ENCODE data around the gene SHOC1. TPM values are rescaled to one million over a fixed set of nuclear protein-coding genes. Genes with fewer than 3 reads are reported as not detected.
"Not testable (repeated sequence)": the region's sequence is repeated elsewhere in the genome, so short reads cannot be mapped to it uniquely, and the experiment has no call there.

Gene SHOC1
- polyA plus RNA-seq, 1 experiment = 0.15 TPM

DNA sequence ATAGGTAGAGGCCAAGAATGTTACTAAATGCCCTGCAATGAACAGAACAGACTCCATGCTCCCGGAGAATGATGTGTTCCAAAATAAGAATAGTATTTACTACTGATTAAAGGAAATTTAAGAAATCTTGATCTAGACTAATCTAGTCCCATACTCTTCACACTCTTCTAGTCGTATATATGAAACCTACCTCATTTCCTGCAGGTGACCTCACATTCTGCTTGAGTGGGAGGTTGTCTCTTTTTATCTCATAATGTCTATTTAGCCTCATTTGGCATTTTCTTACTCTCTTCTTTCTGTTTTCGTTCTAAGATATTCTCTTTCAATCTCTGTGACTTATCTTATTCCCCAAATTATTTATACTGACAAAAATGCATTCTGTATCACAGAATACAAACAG is 9.2 kb upstream of the SHOC1 start:
- no peak for DNase-seq (ENCODE audit: low read depth, low spot score)
- Histone ChIP-seq H3K9me3 (ENCODE audit: control insufficient read depth, insufficient read depth, low read length) (no peaks in the 10 kb centered on the region), H3K4me3 (ENCODE audit: low read depth, low read length) (no peak overlapping the region), H3K27me3 (ENCODE audit: control insufficient read depth, insufficient read depth, low read length) (no peaks in the 10 kb centered on the region), H3K27ac (ENCODE audit: low read depth, low read length) (no peak overlapping the region)
- ChIA-PET POLR2A (no interaction called here), CTCF (interaction anchor here (1.1 kb wide), 1 partner anchor 271 kb away, joined by 3 read pairs; no protein-coding TSS in a partner anchor)
- TF ChIP-seq, protein P1, sequence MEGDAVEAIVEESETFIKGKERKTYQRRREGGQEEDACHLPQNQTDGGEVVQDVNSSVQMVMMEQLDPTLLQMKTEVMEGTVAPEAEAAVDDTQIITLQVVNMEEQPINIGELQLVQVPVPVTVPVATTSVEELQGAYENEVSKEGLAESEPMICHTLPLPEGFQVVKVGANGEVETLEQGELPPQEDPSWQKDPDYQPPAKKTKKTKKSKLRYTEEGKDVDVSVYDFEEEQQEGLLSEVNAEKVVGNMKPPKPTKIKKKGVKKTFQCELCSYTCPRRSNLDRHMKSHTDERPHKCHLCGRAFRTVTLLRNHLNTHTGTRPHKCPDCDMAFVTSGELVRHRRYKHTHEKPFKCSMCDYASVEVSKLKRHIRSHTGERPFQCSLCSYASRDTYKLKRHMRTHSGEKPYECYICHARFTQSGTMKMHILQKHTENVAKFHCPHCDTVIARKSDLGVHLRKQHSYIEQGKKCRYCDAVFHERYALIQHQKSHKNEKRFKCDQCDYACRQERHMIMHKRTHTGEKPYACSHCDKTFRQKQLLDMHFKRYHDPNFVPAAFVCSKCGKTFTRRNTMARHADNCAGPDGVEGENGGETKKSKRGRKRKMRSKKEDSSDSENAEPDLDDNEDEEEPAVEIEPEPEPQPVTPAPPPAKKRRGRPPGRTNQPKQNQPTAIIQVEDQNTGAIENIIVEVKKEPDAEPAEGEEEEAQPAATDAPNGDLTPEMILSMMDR (IDR thresholded peaks at IDR 0.05; ENCODE audit: low read depth, low read length) = no peak

DNA sequence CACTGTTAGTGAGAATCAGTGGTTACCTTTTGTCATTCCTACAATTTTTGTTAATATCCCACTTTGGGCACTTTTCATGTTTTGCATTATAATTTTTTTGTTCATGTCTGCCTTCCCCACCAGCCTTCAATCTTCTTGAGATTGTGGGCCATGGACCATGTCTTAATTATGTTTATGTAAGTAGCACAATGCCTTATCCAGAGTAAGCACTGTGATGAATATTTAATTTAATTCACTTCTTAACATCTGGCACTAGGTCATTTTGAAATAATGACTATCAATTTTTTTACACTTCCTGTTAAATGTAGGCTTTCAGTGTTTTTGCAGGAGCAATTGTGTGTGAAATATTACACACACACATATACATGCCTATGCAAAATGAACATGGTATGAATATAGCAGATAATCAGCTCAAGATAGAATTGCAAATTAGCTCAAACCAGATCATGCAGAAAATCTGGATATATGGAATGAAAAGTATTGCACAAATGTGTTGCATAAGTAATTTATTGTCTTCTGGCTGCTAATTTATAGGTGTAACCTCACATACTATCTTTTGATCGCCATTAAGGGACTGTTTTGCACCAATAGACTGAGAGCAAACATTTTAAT is 5.3 kb upstream of the SHOC1 start:
- TF ChIP-seq, protein P1 (IDR thresholded peaks at IDR 0.05; ENCODE audit: low read depth, low read length) = no peak
- ChIA-PET POLR2A (no interaction called here), CTCF (interaction anchor here (1.0 kb wide), 1 partner anchor 275 kb away, joined by 6 read pairs; no protein-coding TSS in a partner anchor)
- Histone ChIP-seq H3K4me3 (ENCODE audit: low read depth, low read length) (no peak overlapping the region), H3K27ac (ENCODE audit: low read depth, low read length) (no peak overlapping the region), H3K9me3 (ENCODE audit: control insufficient read depth, insufficient read depth, low read length) (peaks cover 2% of the 10 kb centered on the region; the same call in 1 of the 2 replicates), H3K27me3 (ENCODE audit: control insufficient read depth, insufficient read depth, low read length) (no peaks in the 10 kb centered on the region)
- DNase-seq (ENCODE audit: low read depth, low spot score) = no peak

DNA sequence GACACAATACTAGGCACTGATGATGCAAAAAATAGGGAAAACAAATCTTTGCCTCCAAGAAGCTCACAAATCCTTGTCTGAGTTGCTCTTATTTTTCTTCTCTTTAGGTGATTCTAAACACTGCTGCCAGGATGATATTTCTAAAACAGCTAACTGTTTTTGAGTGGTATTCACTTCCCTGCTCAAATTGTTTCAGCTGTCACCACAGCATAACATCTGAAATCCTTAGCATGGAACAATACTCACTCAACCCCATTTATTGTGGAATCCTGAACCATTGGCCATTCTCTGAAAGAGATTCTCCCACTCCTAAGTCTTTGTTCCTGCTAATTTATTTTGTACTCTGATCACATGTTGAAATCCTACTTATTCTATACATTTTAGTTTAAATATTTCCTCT is 4.8 kb upstream of the SHOC1 start:
- Histone ChIP-seq H3K4me3 (ENCODE audit: low read depth, low read length) (no peak overlapping the region), H3K27ac (ENCODE audit: low read depth, low read length) (no peak overlapping the region), H3K9me3 (ENCODE audit: control insufficient read depth, insufficient read depth, low read length) (peaks cover 7% of the 10 kb centered on the region), H3K27me3 (ENCODE audit: control insufficient read depth, insufficient read depth, low read length) (no peaks in the 10 kb centered on the region)
- no peak for DNase-seq (ENCODE audit: low read depth, low spot score)
- POLR2A ChIA-PET = no interaction called here
- CTCF ChIA-PET = no interaction called here
- TF ChIP-seq, protein P1 (IDR thresholded peaks at IDR 0.05; ENCODE audit: low read depth, low read length) = no peak

DNA sequence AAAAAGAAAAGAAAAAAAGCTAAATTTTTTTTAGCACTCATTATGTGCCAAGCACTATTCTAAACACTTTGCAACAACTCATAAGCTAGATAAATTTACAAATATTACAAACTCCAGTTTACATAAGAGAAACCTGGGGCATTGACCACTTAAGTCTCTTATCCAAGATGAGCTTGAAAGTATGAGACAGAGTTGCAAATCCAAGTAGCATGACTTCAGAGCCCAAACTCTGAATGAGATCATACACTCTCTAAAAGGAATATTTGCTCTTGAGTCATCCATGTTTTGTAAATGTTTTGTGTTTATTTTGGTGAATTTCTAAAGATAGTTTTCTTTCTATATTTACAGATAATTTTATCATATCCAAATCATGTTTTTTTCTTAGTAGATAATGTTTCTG is 4.0 kb upstream of the SHOC1 start:
- CTCF ChIA-PET = no interaction called here
- POLR2A ChIA-PET = no interaction called here
- TF ChIP-seq, protein P1 (IDR thresholded peaks at IDR 0.05; ENCODE audit: low read depth, low read length) = no peak
- H3K27ac ChIP-seq (ENCODE audit: low read depth, low read length) = no peak overlapping the region
- peak; percentile 26 for DNase-seq (ENCODE audit: low read depth, low spot score)
- H3K4me3 ChIP-seq (ENCODE audit: low read depth, low read length) = no peak overlapping the region
- H3K9me3 ChIP-seq (ENCODE audit: control insufficient read depth, insufficient read depth, low read length) = peaks cover 10% of the 10 kb centered on the region
- H3K27me3 ChIP-seq (ENCODE audit: control insufficient read depth, insufficient read depth, low read length) = no peaks in the 10 kb centered on the region

DNA sequence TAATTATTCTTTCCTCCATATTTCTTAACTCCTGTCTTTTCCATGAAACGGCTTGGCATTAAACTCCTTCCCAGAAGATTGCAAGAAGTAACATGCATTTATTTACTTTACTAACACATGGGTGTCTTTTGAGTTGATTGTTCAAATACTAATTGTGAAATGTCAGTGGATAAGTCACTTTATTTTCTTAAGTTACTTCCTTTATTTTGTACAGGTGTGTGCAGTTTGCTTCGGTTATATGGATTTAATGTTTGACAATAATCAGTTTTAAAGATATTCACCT is 761 bp upstream of the SHOC1 start:
- Histone ChIP-seq H3K4me3 (ENCODE audit: low read depth, low read length) (no peak overlapping the region), H3K27me3 (ENCODE audit: control insufficient read depth, insufficient read depth, low read length) (no peaks in the 10 kb centered on the region), H3K9me3 (ENCODE audit: control insufficient read depth, insufficient read depth, low read length) (peaks cover 10% of the 10 kb centered on the region), H3K27ac (ENCODE audit: low read depth, low read length) (no peak overlapping the region)
- DNase-seq (ENCODE audit: low read depth, low spot score) = no peak
- TF ChIP-seq, protein P1 (IDR thresholded peaks at IDR 0.05; ENCODE audit: low read depth, low read length) = no peak
- POLR2A ChIA-PET = no interaction called here
- CTCF ChIA-PET = no interaction called here

DNA sequence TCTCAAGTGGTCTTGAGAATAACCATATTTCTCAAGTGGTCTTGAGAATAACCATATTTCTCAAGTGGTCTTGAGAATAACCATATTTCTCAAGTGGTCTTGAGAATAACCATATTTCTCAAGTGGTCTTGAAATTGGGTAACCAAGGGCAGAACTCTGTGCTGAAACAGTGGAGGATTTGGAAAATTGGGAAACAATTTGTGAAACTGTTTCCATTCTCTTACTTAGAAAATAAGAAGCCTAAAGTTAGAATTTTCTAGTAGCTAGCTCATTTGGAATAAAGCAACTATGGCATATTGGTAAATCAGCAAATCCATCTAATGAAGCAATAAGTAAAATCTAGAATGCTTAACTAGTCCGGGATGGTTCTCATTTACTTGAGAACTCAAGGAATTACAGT is 2.9 kb downstream of the SHOC1 start:
- DNase-seq (ENCODE audit: low read depth, low spot score); CTCF ChIA-PET; H3K9me3 ChIP-seq (ENCODE audit: control insufficient read depth, insufficient read depth, low read length); POLR2A ChIA-PET; H3K27me3 ChIP-seq (ENCODE audit: control insufficient read depth, insufficient read depth, low read length); H3K4me3 ChIP-seq (ENCODE audit: low read depth, low read length); H3K27ac ChIP-seq (ENCODE audit: low read depth, low read length): not testable (repeated sequence)

Measured in AG04450 (cell line).